HG03378 (cell line): ENCODE results near the gene SULT1C4.
"Not testable (repeated sequence)": the region's sequence is repeated elsewhere in the genome, so short reads cannot be mapped to it uniquely, and the experiment has no call there.

Experiments used
- ATAC-seq: cut with Tn5 transposase; IDR thresholded peaks from one replicate; pipeline ENCODE4 v1.9.1; 2021; ENCODE audit warnings: mild to moderate bottlenecking, moderate library complexity; ENCODE audit not compliant: unreplicated experiment

The SULT1C4 gene

GRCh38 chr2:108377815-108378630, at the start of gene SULT1C4:
Gene SULT1C4, plus strand, starts transcription at chr2:108377954. Its CDS starts 384 bp downstream, at chr2:108378338.
- ATAC-seq, result no peak

DNA sequence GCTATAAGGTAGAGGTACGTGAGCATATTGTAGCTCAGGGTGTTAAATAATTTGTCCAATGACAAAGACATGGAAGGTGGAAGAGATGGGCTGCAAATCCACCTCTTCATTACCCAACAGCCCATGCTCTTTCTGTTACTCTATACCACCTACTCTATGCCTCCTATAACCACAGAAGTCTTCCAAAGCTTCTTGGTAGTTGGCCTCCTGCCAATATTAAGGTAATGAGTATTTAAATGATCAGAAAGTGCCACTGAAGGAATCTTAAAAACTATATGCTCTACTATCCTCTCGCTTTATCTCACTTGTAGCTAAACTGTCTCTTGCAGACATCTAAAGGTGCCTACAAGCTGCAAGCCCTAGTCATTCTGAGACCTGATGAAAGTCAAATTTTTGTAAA, 48.0 kb upstream of the SULT1C4 start:
- no peak for ATAC-seq

DNA sequence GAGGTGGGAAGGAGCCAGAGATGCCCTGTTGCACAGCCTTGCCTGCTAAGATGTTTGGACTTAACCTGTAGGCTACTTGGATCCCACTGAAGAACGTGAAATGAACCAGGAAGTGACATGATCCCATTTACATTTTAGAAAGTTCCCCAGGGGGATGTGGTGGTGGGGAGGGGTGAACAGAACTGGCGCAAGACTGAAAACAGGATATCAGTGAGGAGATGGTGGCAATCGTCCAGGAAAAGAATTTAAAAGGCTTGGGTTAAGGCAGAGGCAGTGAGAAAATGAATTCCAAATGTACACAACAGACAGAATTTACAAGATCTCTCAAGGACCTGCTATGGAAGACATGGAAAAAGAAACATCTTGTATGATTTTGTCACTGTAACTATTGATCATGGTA, 46.8 kb upstream of the SULT1C4 start:
- no peak for ATAC-seq

DNA sequence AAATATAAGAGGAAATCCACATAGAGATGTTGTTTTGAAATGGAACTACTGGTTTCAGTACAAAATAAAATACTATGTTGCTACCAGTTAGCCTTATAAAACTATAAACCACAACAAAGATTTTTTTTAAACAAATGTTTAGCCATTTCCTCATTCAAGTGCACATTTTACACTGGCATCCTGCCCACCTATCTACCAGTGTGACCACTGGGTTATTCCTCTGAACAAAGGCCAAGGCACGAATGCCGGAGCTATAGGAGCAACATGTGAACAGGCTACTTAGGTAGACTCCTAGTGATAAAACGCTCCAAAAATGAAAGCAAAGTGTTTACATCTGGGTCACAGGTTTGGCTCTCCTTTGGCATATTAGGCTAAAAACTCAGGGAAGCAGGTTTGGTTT, 31.8 kb upstream of the SULT1C4 start:
- no peak for ATAC-seq

DNA sequence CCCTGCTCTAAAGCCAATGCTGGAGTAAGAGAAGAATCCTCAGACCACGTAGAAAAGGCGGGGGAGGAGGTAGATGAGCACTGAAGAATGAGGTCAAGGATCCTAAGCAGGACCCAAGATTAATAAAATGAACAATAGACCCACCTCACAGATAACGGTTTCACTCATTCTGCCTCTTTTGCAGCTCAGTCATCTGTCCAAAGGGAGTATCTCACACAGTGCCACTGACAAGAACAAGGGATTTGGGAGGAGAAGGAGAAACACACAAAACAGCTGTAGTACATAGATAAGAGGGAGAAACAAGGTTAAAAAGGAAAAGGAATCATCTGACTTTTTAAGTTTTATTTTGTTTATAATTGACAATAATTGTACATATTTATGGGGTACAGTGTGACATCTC, 30.9 kb upstream of the SULT1C4 start:
- no peak for ATAC-seq

DNA sequence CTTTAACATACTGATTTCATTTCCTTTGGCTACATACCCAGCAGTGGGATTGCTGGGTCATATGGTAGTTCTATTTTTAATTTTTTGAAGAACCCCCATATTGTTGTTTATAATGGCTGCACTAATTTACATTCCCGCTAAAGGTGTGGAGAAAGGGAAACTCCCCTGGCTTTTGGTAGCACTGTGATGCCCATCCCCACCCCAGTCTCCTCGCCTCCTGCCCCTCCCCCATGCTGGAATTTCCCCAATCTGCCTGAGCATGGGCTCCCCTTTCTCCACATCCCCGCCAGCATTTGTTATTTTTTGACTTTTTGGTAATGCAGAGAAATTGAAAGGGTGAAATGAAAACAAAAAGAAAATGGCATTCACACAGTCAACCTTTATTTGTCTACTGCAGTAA, 30.0 kb upstream of the SULT1C4 start:
- ATAC-seq, result no peak

- no peak for ATAC-seq
Observed at GRCh38 chr2:108348816-108349570, 28.8 kb upstream of the SULT1C4 start.

- ATAC-seq, result no peak
Observed at GRCh38 chr2:108349571-108349928, 28.2 kb upstream of the SULT1C4 start.

- no peak for ATAC-seq
Observed at GRCh38 chr2:108351889-108352288, 25.9 kb upstream of the SULT1C4 start.

DNA sequence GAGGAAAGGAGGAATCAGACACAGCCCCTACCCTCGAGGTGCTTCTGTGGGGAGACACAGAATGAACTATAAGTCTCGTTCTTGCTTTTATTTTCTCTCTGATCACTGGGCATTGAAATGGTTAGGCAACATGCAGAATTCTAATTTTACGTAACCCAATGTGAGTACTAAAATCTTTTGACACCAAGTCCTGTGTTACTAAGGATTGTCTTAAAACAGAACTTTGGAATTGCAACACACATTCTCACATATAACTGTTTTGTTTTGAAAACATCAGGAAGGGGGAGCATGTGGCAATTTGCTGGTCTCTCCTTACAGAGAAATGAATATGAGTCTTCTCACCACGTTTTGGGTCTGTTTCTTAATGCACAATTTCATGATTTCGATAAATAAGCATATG, 23.6 kb upstream of the SULT1C4 start:
- no peak for ATAC-seq

- ATAC-seq, result no peak
Observed at GRCh38 chr2:108355906-108356734, 21.6 kb upstream of the SULT1C4 start.

DNA sequence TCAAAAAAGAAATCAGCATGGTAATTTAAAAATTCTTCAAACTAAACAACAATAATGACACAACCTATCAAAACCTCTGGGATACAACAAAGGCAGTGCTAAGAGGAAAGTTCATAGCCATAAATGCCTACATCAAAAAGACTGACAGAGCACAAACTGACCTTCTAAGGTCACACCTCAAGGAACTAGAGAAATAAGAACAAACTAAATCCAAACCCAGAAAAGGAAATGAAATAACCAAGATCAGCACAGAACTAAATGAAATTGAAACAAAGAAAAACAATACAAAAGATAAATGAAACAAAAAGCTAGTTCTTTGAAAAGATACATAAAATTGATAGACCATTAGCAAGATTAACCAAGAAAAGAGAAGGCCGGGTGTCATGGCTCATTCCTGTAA, 18.4 kb upstream of the SULT1C4 start:
- ATAC-seq, result not testable (repeated sequence)

GRCh38 chr2:108360776-108361468, 16.8 kb upstream of the SULT1C4 start:
- ATAC-seq, result no peak

DNA sequence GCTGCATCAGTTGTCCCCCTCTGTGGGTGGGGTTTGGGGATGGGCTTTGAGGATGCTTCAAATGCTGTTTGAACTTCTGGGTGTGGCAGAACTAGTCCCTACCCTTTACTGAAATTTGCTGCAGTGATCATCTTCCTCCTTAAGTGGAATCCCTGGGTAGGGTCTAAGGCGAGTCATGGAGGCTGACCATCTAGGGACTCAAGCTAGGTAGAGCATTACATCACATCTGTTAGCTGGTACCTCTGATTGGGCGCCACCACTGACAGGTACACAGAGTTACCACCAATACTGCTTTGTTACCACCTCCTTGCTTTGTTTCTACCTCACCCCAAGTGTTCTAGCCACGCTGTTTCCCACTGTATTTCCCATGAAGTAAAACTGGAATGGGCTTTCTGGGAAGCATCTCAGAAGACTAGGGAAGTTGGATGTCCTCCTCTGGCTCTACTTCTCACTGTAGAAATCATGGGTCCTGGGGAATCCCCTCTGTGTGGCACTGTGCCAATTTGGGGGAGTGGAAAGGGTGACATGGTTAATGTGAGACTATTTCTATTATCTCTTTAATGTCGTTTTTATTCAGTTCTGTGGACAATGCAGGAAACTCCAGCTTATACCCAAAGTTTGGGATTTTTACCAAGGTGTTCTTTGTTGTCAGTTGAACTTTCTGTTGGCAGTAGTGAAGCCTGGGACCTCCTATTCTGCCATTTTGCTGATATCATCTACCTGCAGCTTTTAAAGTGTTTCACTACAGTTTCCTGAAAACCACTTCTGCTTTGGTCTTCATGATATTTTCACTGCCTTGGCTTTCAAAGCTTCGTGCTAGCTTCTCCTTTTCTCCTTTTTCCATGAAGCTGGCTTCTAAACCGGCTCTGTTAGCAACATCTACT, 14.5 kb upstream of the SULT1C4 start:
- ATAC-seq, result peak; percentile 44

- ATAC-seq, result no peak
Observed at GRCh38 chr2:108363908-108364225, 13.9 kb upstream of the SULT1C4 start.

- no peak for ATAC-seq
Observed at GRCh38 chr2:108364676-108365297, 13.0 kb upstream of the SULT1C4 start.

- ATAC-seq, result no peak
Observed at GRCh38 chr2:108365656-108366055, 12.1 kb upstream of the SULT1C4 start.

GRCh38 chr2:108367014-108367413, 10.7 kb upstream of the SULT1C4 start:
- no peak for ATAC-seq

DNA sequence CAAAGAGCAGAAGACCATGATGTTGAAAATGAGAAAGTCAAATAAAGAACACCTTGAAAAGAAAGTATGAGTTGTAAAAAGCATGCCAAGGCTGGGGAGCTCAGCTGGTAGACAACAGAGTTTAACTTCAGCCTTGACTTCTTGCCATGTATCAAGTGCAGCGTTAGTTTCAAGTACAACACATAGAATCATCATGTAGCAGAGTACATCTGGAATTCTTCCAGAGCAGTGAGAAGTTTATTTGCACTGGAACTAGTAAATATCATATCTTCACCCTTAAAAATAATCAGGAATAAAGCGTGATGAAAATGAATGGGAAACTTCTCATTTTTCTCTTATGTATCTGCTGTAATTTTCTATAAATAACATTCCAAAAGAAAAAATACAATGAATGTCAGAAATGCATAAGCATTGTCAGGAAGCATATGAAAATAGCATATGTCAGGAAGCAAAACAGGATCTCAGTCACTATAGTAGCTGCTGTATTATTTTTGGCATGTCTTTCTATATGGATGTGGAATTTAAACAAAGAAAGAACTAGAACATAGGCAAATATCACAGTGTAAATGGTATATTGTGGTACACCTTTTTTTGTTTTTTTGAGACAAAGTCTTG, 10.1 kb upstream of the SULT1C4 start:
- no peak for ATAC-seq
